Measurements from ENCODE around the gene SPPL2B. TPM values are rescaled to one million over a fixed set of nuclear protein-coding genes. Genes with fewer than 3 reads are reported as not detected.

The SPPL2B gene
- total RNA-seq, 1 experiment from 2014 or later = 9.3 TPM

GRCh38 chr19:2355168-2356035 is 26.9 kb downstream of the SPPL2B start:
- peak; percentile 32 for DNase-seq (ENCODE audit: low spot score)

- DNase-seq (ENCODE audit: low spot score) = no peak
Observed at GRCh38 chr19:2356036-2356646, 27.7 kb downstream of the SPPL2B start.

GRCh38 chr19:2357279-2358206 is 29.1 kb downstream of the SPPL2B start:
- no peak for DNase-seq (ENCODE audit: low spot score)

GRCh38 chr19:2358548-2359173 is 30.2 kb downstream of the SPPL2B start:
- no peak for DNase-seq (ENCODE audit: low spot score)

GRCh38 chr19:2359992-2360685 is 31.7 kb downstream of the SPPL2B start, which contains the start of gene TMPRSS9:
Gene TMPRSS9 (plus strand): TSS chr19:2360265. CDS start chr19:2389786, 29,521 bp downstream.
- no peak for DNase-seq (ENCODE audit: low spot score)

GRCh38 chr19:2360833-2361232 is 32.3 kb downstream of the SPPL2B start:
- no peak for DNase-seq (ENCODE audit: low spot score)

- no peak for DNase-seq (ENCODE audit: low spot score)
Observed at GRCh38 chr19:2361246-2362045, 33.0 kb downstream of the SPPL2B start.

- DNase-seq (ENCODE audit: low spot score) = no peak
Observed at GRCh38 chr19:2362046-2362969, 33.8 kb downstream of the SPPL2B start.

GRCh38 chr19:2362970-2363300 is 34.5 kb downstream of the SPPL2B start:
- no peak for DNase-seq (ENCODE audit: low spot score)

GRCh38 chr19:2363419-2363818 is 34.9 kb downstream of the SPPL2B start:
- DNase-seq (ENCODE audit: low spot score) = no peak

GRCh38 chr19:2365201-2365970 is 36.9 kb downstream of the SPPL2B start:
- no peak for DNase-seq (ENCODE audit: low spot score)

GRCh38 chr19:2371656-2372055 is 43.2 kb downstream of the SPPL2B start:
- no peak for DNase-seq (ENCODE audit: low spot score)

- DNase-seq (ENCODE audit: low spot score) = no peak
Observed at GRCh38 chr19:2372076-2372612, 43.7 kb downstream of the SPPL2B start.

GRCh38 chr19:2374808-2375207 is 46.3 kb downstream of the SPPL2B start:
- no peak for DNase-seq (ENCODE audit: low spot score)

GRCh38 chr19:2375353-2376121 is 47.1 kb downstream of the SPPL2B start:
- DNase-seq (ENCODE audit: low spot score) = no peak

- no peak for DNase-seq (ENCODE audit: low spot score)
Observed at GRCh38 chr19:2376784-2377519, 48.5 kb downstream of the SPPL2B start.

- DNase-seq (ENCODE audit: low spot score) = no peak
Observed at GRCh38 chr19:2380567-2380966, 52.1 kb downstream of the SPPL2B start.

All from H4 (cell line).